Measurements from ENCODE around the gene SQOR.

SQOR gene

DNA sequence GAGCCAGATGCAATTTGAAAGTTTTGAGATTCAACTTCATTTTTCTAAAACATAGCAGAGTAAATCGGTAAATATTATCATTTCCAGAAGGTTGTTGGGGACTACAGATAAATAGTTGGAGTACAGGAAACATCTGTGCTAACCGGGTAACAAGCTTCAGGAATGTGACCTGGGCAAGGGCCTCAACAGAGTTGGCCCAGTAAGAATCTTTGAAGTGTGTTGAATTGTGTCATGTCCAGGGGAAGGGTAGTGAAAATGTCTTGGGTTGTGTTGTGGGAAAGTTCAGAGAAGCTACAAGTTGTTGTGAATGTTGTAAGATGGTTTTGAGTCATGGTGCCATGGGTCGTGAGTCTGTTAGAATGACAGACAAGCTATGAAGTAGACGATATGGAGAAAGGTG lies 35.7 kb downstream of the SQOR start:
- Histone ChIP-seq H3K27me3 (ENCODE audit: insufficient read depth, poor library complexity, severe bottlenecking) (no peaks in the 10 kb centered on the region), H3K27ac (replicated peaks) (no peak overlapping the region), H3K4me3 (replicated peaks; ENCODE audit: insufficient read depth, low read length) (no peak overlapping the region)
- TF ChIP-seq SPI1 (IDR thresholded peaks at IDR 0.05; ENCODE audit: borderline replicate concordance, low read depth) (no peak), CTCF (IDR thresholded peaks at IDR 0.05; ENCODE audit: insufficient read depth, low read length) (no peak), POLR2AphosphoS5 (IDR thresholded peaks at IDR 0.05; ENCODE audit: low read depth) (no peak), GABPA (IDR thresholded peaks at IDR 0.05; ENCODE audit: low read depth) (no peak)
- DNase-seq (ENCODE audit: low read depth in 1 of 2, low spot score in 1 of 2): no peak

GRCh38 chr15:45674677-45675076 lies 39.8 kb downstream of the SQOR start:
- no peak overlapping the region for H3K27ac ChIP-seq (replicated peaks)
- TF ChIP-seq CTCF (IDR thresholded peaks at IDR 0.05; ENCODE audit: insufficient read depth, low read length) (no peak), SPI1 (IDR thresholded peaks at IDR 0.05; ENCODE audit: borderline replicate concordance, low read depth) (no peak)
- DNase-seq (ENCODE audit: low read depth in 1 of 2, low spot score in 1 of 2): no peak
- H3K27me3 ChIP-seq (ENCODE audit: insufficient read depth, poor library complexity, severe bottlenecking): no peaks in the 10 kb centered on the region
- H3K4me3 ChIP-seq (replicated peaks; ENCODE audit: insufficient read depth, low read length): no peak overlapping the region

DNA sequence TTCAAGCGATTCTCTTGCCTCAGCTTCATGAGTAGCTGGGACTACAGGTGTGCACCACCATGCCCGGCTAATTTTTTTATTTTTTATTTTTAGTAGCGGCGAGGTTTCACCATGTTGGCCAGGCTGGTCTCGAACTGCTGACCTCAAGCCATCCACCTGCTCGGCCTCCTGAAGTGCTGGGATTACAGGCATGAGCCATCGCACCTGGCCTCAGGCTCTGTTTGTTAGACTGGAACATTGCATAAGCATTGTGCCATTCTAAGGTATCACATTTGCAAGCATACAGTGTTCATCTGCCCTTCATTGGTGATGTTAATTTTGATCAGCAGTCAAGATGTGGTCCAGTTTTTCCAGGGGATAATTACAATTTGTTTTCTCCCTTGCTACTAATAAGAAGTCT lies 43.0 kb downstream of the SQOR start:
- TF ChIP-seq GABPA (IDR thresholded peaks at IDR 0.05; ENCODE audit: low read depth): no peak
- Histone ChIP-seq H3K27ac (replicated peaks) (no peak overlapping the region), H3K4me3 (replicated peaks; ENCODE audit: insufficient read depth, low read length) (no peak overlapping the region), H3K27me3 (ENCODE audit: insufficient read depth, poor library complexity, severe bottlenecking) (no peaks in the 10 kb centered on the region)
- no peak for DNase-seq (ENCODE audit: low read depth in 1 of 2, low spot score in 1 of 2)

DNA sequence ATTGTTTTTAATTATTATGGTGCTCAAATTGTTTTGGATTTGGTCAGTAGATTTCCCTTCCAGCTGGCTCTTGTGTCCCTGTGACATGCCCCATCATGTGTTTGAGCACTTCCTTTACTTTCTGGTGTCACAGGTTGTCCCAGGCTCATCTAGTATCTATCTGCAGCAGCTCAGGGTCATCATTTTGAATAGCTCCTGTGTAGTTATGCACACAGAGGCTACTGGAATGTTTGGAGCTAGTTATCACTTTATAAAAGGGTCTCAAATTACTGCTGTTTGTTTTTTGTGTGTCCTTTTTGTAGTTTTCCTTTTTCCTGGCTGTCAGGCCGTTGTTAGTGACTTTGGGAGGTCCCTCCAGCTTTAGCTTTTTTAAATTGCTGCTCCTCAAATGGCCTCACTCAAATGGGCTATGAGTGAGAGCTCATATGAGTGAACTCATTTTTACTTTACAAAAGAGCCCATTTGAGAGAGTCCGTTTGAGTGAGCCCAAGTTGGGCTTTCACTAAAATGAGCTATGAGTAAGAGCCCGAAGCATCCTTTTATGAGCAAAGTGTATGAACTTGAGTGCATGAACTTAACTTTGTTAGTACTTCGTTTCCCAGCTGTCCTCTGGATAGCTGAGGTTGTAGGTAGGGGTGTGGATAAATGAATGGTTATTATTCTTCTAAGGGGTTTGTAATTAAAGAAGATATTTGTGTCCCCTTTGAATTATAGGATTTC lies 43.8 kb downstream of the SQOR start:
- DNase-seq (ENCODE audit: low read depth in 1 of 2, low spot score in 1 of 2): no peak
- Histone ChIP-seq H3K27ac (replicated peaks) (no peak overlapping the region), H3K27me3 (ENCODE audit: insufficient read depth, poor library complexity, severe bottlenecking) (no peaks in the 10 kb centered on the region), H3K4me3 (replicated peaks; ENCODE audit: insufficient read depth, low read length) (no peak overlapping the region)
- no peak for TF ChIP-seq GABPA (IDR thresholded peaks at IDR 0.05; ENCODE audit: low read depth)

DNA sequence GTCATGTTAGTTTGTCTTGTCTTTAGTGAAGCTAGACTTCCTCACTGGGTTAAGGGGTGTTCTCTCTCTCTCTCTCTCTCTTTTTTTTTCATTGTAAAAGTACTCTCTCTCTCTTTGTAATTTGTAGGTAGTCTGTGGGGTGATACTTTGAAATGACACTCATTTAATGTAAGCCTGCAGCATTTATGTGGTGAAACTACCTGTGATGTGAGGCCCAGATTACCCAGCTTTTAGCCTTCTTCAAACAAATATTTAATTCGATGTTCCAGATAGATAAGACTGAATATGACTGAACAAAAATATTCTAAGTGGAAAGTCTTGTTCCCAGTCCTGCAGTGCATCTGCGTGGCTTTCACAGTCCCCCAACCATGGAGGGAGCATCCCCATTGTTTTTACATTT lies 49.7 kb downstream of the SQOR start:
- no peak for DNase-seq (ENCODE audit: low read depth in 1 of 2, low spot score in 1 of 2)
- Histone ChIP-seq H3K27me3 (ENCODE audit: insufficient read depth, poor library complexity, severe bottlenecking) (no peaks in the 10 kb centered on the region), H3K27ac (replicated peaks) (no peak overlapping the region), H3K4me3 (replicated peaks; ENCODE audit: insufficient read depth, low read length) (no peak overlapping the region)
- TF ChIP-seq SPI1 (IDR thresholded peaks at IDR 0.05; ENCODE audit: borderline replicate concordance, low read depth) (no peak), CTCF (IDR thresholded peaks at IDR 0.05; ENCODE audit: insufficient read depth, low read length) (no peak), POLR2AphosphoS5 (IDR thresholded peaks at IDR 0.05; ENCODE audit: low read depth) (no peak), GABPA (IDR thresholded peaks at IDR 0.05; ENCODE audit: low read depth) (no peak)

- H3K4me3 ChIP-seq (replicated peaks; ENCODE audit: insufficient read depth, low read length): no peak overlapping the region
- TF ChIP-seq POLR2AphosphoS5 (IDR thresholded peaks at IDR 0.05; ENCODE audit: low read depth): no peak
- no peak for TF ChIP-seq SPI1 (IDR thresholded peaks at IDR 0.05; ENCODE audit: borderline replicate concordance, low read depth)
- TF ChIP-seq GABPA (IDR thresholded peaks at IDR 0.05; ENCODE audit: low read depth): no peak
- no peak for TF ChIP-seq CTCF (IDR thresholded peaks at IDR 0.05; ENCODE audit: insufficient read depth, low read length)
- TF ChIP-seq, protein P1, sequence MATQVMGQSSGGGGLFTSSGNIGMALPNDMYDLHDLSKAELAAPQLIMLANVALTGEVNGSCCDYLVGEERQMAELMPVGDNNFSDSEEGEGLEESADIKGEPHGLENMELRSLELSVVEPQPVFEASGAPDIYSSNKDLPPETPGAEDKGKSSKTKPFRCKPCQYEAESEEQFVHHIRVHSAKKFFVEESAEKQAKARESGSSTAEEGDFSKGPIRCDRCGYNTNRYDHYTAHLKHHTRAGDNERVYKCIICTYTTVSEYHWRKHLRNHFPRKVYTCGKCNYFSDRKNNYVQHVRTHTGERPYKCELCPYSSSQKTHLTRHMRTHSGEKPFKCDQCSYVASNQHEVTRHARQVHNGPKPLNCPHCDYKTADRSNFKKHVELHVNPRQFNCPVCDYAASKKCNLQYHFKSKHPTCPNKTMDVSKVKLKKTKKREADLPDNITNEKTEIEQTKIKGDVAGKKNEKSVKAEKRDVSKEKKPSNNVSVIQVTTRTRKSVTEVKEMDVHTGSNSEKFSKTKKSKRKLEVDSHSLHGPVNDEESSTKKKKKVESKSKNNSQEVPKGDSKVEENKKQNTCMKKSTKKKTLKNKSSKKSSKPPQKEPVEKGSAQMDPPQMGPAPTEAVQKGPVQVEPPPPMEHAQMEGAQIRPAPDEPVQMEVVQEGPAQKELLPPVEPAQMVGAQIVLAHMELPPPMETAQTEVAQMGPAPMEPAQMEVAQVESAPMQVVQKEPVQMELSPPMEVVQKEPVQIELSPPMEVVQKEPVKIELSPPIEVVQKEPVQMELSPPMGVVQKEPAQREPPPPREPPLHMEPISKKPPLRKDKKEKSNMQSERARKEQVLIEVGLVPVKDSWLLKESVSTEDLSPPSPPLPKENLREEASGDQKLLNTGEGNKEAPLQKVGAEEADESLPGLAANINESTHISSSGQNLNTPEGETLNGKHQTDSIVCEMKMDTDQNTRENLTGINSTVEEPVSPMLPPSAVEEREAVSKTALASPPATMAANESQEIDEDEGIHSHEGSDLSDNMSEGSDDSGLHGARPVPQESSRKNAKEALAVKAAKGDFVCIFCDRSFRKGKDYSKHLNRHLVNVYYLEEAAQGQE (IDR thresholded peaks at IDR 0.05; ENCODE audit: insufficient replicate concordance, low read depth): no peak
- no peak overlapping the region for H3K27ac ChIP-seq (replicated peaks)
- no peaks in the 10 kb centered on the region for H3K27me3 ChIP-seq (ENCODE audit: insufficient read depth, poor library complexity, severe bottlenecking)
- no peak for DNase-seq (ENCODE audit: low read depth in 1 of 2, low spot score in 1 of 2)
Observed at GRCh38 chr15:45689616-45690015, 54.8 kb downstream of the SQOR start.
